ENCODE data around the gene KRTAP22-2. TPM values are rescaled to one million over a fixed set of nuclear protein-coding genes. Genes with fewer than 3 reads are reported as not detected.

Gene KRTAP22-2
- polyA plus RNA-seq, 2 of the 4 experiments (the other 2 are of a cell fraction) = not detected

DNA sequence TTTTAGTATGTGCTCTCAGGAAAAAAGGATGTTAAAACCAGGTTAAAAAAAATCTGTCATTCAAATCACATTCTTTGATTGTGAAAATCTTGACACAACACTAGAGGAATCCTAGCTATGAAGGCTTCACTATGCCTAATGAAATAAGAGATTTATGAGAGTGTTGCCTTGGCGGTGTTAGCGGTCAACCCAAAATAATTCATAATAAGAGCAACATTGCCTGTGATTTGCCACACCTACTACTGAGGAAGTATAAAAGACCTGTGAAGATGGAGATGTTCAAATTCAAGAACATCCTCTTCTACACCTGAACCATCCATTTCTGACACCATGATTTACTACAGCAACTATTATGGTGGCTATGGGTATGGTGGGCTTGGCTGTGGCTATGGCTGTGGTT lies 25.9 kb upstream of the KRTAP22-2 start, which contains the start of gene KRTAP20-1:
Gene KRTAP20-1 (plus strand): TSS at position 301 of the 400 bp plus-strand sequence. CDS start 30 bp downstream, at position 331.
- no peak for FAIRE-seq
- ChIA-PET POLR2A (no interaction called here), CTCF (no interaction called here)
- no peak within 1 kb of the TSS for H3K4me2 ChIP-seq
- no peak within 1 kb of the TSS for H3K4me3 ChIP-seq
- H3K4me1 ChIP-seq = no peaks in the 10 kb centered on the region
- TF ChIP-seq MYC (IDR thresholded peaks at IDR 0.05; ENCODE audit: borderline replicate concordance, low read length) = no peak
- TF ChIP-seq SMC3 (IDR thresholded peaks at IDR 0.05) = no peak
- TF ChIP-seq FOXS1 (CRISPR knock-in tag; IDR thresholded peaks at IDR 0.05) = no peak
- no peak for TF ChIP-seq NPAS2 (CRISPR knock-in tag; IDR thresholded peaks at IDR 0.05; ENCODE audit: borderline replicate concordance)
- TF ChIP-seq JUNB (IDR thresholded peaks at IDR 0.05) = no peak
- TF ChIP-seq, protein P1, sequence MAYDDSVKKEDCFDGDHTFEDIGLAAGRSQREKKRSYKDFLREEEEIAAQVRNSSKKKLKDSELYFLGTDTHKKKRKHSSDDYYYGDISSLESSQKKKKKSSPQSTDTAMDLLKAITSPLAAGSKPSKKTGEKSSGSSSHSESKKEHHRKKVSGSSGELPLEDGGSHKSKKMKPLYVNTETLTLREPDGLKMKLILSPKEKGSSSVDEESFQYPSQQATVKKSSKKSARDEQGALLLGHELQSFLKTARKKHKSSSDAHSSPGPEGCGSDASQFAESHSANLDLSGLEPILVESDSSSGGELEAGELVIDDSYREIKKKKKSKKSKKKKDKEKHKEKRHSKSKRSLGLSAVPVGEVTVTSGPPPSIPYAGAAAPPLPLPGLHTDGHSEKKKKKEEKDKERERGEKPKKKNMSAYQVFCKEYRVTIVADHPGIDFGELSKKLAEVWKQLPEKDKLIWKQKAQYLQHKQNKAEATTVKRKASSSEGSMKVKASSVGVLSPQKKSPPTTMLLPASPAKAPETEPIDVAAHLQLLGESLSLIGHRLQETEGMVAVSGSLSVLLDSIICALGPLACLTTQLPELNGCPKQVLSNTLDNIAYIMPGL (CRISPR knock-in tag; IDR thresholded peaks at IDR 0.05; ENCODE audit: borderline replicate concordance) = no peak
- TF ChIP-seq NFE2L2 (conservative IDR thresholded peaks at IDR 0.05; ENCODE audit: low read length) = no peak
- TF ChIP-seq, protein P2, sequence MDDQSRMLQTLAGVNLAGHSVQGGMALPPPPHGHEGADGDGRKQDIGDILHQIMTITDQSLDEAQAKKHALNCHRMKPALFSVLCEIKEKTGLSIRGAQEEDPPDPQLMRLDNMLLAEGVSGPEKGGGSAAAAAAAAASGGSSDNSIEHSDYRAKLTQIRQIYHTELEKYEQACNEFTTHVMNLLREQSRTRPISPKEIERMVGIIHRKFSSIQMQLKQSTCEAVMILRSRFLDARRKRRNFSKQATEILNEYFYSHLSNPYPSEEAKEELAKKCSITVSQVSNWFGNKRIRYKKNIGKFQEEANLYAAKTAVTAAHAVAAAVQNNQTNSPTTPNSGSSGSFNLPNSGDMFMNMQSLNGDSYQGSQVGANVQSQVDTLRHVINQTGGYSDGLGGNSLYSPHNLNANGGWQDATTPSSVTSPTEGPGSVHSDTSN (IDR thresholded peaks at IDR 0.05) = no peak
- TF ChIP-seq MAFK (IDR thresholded peaks at IDR 0.05; ENCODE audit: partially characterized antibody) = no peak
- TF ChIP-seq RFX5 (IDR thresholded peaks at IDR 0.05) = no peak
- TF ChIP-seq EHMT2 (IDR thresholded peaks at IDR 0.05; ENCODE audit: low read depth) = no peak
- TF ChIP-seq ZC3H11A (IDR thresholded peaks at IDR 0.05) = no peak
- TF ChIP-seq ESRRA (IDR thresholded peaks at IDR 0.05; ENCODE audit: borderline replicate concordance, low read length) = no peak
- no peak for TF ChIP-seq RCOR1 (IDR thresholded peaks at IDR 0.05; ENCODE audit: low read depth, low read length)
- no peak for TF ChIP-seq RARB (CRISPR knock-in tag; IDR thresholded peaks at IDR 0.05)
- H3K27ac ChIP-seq = no peak within 1 kb of the TSS
- no peak for ATAC-seq
- H3K9me3 ChIP-seq = no peaks in the 10 kb centered on the region
- DNase-seq (ENCODE audit: low read depth in 1 of 2, low spot score in 1 of 2) = no peak
- 83% methylated on average over 2 of the region's 2 CpGs for WGBS (ENCODE audit: missing lambda C conversion rate)

DNA sequence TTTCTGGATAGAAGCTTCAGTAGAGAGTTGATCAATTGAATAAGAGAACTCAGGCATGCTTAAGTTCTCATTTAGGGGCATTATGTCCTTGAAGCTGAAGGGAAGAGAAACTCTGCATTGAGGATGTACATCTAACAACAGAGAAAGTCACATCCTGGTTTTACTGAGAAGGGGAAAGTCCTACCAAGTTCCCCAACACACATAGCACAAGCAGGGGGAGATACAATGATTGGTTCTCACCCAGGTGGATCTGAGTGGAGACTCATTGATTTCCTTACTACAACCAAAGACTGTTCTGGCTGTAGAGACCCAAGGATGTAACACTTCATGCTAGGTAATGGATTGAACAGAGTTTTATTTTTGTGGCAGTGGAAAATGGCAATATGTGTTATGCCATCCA lies 25.0 kb upstream of the KRTAP22-2 start:
- TF ChIP-seq FOXS1 (CRISPR knock-in tag; IDR thresholded peaks at IDR 0.05) (no peak), BHLHE40 (IDR thresholded peaks at IDR 0.05; ENCODE audit: low read depth, low read length) (no peak), ZC3H11A (IDR thresholded peaks at IDR 0.05) (no peak), SMC3 (IDR thresholded peaks at IDR 0.05) (no peak)
- TF ChIP-seq, protein P3, sequence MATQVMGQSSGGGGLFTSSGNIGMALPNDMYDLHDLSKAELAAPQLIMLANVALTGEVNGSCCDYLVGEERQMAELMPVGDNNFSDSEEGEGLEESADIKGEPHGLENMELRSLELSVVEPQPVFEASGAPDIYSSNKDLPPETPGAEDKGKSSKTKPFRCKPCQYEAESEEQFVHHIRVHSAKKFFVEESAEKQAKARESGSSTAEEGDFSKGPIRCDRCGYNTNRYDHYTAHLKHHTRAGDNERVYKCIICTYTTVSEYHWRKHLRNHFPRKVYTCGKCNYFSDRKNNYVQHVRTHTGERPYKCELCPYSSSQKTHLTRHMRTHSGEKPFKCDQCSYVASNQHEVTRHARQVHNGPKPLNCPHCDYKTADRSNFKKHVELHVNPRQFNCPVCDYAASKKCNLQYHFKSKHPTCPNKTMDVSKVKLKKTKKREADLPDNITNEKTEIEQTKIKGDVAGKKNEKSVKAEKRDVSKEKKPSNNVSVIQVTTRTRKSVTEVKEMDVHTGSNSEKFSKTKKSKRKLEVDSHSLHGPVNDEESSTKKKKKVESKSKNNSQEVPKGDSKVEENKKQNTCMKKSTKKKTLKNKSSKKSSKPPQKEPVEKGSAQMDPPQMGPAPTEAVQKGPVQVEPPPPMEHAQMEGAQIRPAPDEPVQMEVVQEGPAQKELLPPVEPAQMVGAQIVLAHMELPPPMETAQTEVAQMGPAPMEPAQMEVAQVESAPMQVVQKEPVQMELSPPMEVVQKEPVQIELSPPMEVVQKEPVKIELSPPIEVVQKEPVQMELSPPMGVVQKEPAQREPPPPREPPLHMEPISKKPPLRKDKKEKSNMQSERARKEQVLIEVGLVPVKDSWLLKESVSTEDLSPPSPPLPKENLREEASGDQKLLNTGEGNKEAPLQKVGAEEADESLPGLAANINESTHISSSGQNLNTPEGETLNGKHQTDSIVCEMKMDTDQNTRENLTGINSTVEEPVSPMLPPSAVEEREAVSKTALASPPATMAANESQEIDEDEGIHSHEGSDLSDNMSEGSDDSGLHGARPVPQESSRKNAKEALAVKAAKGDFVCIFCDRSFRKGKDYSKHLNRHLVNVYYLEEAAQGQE (IDR thresholded peaks at IDR 0.05) = no peak
- TF ChIP-seq, protein P4, sequence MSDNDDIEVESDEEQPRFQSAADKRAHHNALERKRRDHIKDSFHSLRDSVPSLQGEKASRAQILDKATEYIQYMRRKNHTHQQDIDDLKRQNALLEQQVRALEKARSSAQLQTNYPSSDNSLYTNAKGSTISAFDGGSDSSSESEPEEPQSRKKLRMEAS (IDR thresholded peaks at IDR 0.05) = no peak
- no peak overlapping the region for H3K4me2 ChIP-seq
- DNase-seq (ENCODE audit: low read depth in 1 of 2, low spot score in 1 of 2) (no peak), ATAC-seq (no peak), FAIRE-seq (no peak)
- no peak overlapping the region for H3K27ac ChIP-seq
- CTCF ChIA-PET = no interaction called here
- POLR2A ChIA-PET = no interaction called here
- no peak overlapping the region for H3K4me3 ChIP-seq
- no peaks in the 10 kb centered on the region for H3K4me1 ChIP-seq
- no peaks in the 10 kb centered on the region for H3K9me3 ChIP-seq

DNA sequence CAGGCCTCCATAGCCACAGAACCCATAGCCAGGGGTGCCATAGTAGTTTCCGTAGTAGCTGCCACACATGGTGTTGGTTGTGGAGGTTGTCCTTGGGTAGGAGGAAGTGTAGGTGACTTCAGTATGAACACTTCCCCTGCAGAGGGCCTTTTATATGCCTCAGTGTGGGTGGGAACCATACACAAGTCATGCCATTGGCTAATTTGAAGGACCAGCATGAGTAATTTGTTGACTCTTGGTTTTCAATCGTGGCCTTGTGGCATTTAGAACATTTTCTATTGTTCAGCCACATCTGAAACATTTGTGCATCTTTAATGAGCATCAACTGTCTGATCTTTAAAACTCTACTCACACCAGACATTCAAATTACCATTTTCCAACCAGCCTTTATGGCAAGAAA lies 23.6 kb upstream of the KRTAP22-2 start, which contains the start of gene KRTAP6-1:
Gene KRTAP6-1 (minus strand): TSS at position 95 of the 400 bp plus-strand sequence. CDS start 26 bp downstream, at position 69.
- ChIA-PET POLR2A (no interaction called here), CTCF (no interaction called here)
- Histone ChIP-seq H3K9me3 (no peaks in the 10 kb centered on the region), H3K4me1 (no peaks in the 10 kb centered on the region), H3K4me3 (no peak within 1 kb of the TSS), H3K4me2 (no peak within 1 kb of the TSS), H3K27ac (no peak within 1 kb of the TSS)
- ATAC-seq = no peak
- 36% methylated on average over 2 of the region's 2 CpGs for WGBS (ENCODE audit: missing lambda C conversion rate)
- no peak for FAIRE-seq
- TF ChIP-seq FOXS1 (CRISPR knock-in tag; IDR thresholded peaks at IDR 0.05) = no peak
- no peak for TF ChIP-seq RARB (CRISPR knock-in tag; IDR thresholded peaks at IDR 0.05)
- TF ChIP-seq KDM5A (IDR thresholded peaks at IDR 0.05) = no peak
- no peak for TF ChIP-seq POLR2AphosphoS2 (conservative IDR thresholded peaks at IDR 0.05; ENCODE audit: low read length)
- no peak for TF ChIP-seq CBX2 (IDR thresholded peaks at IDR 0.05; ENCODE audit: borderline replicate concordance, low read depth)
- no peak for TF ChIP-seq JUNB (IDR thresholded peaks at IDR 0.05)
- no peak for TF ChIP-seq RCOR1 (IDR thresholded peaks at IDR 0.05; ENCODE audit: low read depth, low read length)
- TF ChIP-seq, protein P5, sequence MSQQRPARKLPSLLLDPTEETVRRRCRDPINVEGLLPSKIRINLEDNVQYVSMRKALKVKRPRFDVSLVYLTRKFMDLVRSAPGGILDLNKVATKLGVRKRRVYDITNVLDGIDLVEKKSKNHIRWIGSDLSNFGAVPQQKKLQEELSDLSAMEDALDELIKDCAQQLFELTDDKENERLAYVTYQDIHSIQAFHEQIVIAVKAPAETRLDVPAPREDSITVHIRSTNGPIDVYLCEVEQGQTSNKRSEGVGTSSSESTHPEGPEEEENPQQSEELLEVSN (IDR thresholded peaks at IDR 0.05; ENCODE audit: borderline replicate concordance, low read depth) = no peak
- no peak for TF ChIP-seq HEYL (CRISPR knock-in tag; IDR thresholded peaks at IDR 0.05)
- DNase-seq (ENCODE audit: low read depth in 1 of 2, low spot score in 1 of 2) = no peak

Measured in A549 (cell line).